ENCODE results near the gene KRT72. TPM values are rescaled to one million over a fixed set of nuclear protein-coding genes. Genes with fewer than 3 reads are reported as not detected.
A peak's percentile ranks its signal among the peaks of the same experiment; 100 is the strongest.

The KRT72 gene
- total RNA-seq, 1 donor from 2014 or later = not detected

DNA sequence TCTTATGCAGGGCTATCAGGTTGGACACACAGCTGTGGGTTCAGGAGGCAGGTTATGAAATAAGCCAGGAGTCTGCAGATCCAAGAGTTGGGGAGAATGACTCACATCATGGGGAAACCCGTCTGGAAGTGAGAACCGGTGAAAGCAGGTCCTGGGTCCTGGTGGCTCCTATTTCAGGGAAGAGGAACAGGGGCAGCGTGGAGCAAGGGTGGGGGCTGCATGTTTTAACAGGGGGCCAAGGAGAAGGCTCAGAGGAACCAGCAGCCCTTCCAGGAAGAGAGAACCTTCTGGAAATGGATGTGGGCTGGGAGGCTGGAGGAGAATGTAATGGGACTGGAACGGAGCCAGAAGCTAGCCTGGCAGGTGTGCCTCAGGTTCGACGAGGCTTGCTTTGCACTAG, 19.8 kb downstream of the KRT72 start:
- H3K27me3 ChIP-seq = no peaks in the 10 kb centered on the region
- TF ChIP-seq, protein P1, sequence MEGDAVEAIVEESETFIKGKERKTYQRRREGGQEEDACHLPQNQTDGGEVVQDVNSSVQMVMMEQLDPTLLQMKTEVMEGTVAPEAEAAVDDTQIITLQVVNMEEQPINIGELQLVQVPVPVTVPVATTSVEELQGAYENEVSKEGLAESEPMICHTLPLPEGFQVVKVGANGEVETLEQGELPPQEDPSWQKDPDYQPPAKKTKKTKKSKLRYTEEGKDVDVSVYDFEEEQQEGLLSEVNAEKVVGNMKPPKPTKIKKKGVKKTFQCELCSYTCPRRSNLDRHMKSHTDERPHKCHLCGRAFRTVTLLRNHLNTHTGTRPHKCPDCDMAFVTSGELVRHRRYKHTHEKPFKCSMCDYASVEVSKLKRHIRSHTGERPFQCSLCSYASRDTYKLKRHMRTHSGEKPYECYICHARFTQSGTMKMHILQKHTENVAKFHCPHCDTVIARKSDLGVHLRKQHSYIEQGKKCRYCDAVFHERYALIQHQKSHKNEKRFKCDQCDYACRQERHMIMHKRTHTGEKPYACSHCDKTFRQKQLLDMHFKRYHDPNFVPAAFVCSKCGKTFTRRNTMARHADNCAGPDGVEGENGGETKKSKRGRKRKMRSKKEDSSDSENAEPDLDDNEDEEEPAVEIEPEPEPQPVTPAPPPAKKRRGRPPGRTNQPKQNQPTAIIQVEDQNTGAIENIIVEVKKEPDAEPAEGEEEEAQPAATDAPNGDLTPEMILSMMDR (IDR thresholded peaks at IDR 0.05) = no peak
- ATAC-seq (no peak), DNase-seq (peak; percentile 30)
- no peaks in the 10 kb centered on the region for H3K36me3 ChIP-seq
- no peak overlapping the region for H3K27ac ChIP-seq
- intact Hi-C loops (cut with DNase I) = no loop called here
- no peaks in the 10 kb centered on the region for H3K9me3 ChIP-seq
- no peak overlapping the region for H3K4me3 ChIP-seq
- no peaks in the 10 kb centered on the region for H3K4me1 ChIP-seq

DNA sequence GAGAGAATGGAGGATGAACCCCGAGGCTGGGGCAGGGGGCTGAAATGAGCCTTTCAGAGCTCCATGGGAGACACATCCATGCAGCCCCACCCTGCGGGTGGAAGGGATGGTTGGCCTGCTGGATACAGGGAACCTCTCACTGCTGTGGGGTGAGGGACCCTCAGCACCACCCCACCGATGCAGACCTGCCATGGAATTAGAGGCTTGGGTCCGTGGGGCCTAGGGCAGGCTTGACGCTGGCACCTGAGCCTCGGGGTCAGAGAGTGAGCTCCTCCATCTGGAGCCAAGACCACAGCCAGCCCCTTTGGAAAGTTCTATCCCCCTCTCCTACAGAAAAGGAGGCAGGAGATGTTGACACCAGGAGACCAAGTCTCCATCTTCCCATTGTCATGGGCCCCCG, 20.2 kb downstream of the KRT72 start:
- no peak overlapping the region for H3K4me3 ChIP-seq
- ATAC-seq (no peak), DNase-seq (peak; percentile 32)
- no peaks in the 10 kb centered on the region for H3K27me3 ChIP-seq
- H3K27ac ChIP-seq = no peak overlapping the region
- H3K4me1 ChIP-seq = no peaks in the 10 kb centered on the region
- TF ChIP-seq, protein P1 (IDR thresholded peaks at IDR 0.05) = no peak
- H3K36me3 ChIP-seq = no peaks in the 10 kb centered on the region
- no peaks in the 10 kb centered on the region for H3K9me3 ChIP-seq
- intact Hi-C loops (cut with DNase I) = no loop called here

DNA sequence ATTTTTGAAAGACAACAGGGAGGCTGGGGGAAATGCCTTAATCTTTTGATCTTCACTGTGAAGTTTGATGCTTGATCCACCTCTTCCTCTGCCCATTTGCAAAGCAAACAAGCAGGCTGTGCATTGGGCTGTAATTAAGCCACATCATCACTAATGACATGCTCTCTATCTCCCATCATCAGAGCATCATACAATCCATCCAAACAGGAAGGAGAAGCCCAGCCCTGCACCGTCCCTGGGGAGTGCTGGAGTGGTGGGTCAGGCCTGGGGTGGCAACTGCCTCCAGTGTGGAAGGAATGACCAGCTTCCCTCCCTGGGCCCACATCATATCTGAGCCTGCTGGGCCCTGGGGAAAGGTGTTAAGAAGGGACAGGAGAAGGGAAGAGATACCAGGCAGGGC, 20.8 kb downstream of the KRT72 start:
- ATAC-seq (no peak), DNase-seq (peak; percentile 46)
- Histone ChIP-seq H3K9me3 (no peaks in the 10 kb centered on the region), H3K4me1 (no peaks in the 10 kb centered on the region), H3K27ac (no peak overlapping the region), H3K27me3 (no peaks in the 10 kb centered on the region), H3K4me3 (no peak overlapping the region), H3K36me3 (no peaks in the 10 kb centered on the region)
- intact Hi-C loops (cut with DNase I) = no loop called here
- TF ChIP-seq, protein P1 (IDR thresholded peaks at IDR 0.05) = no peak

DNA sequence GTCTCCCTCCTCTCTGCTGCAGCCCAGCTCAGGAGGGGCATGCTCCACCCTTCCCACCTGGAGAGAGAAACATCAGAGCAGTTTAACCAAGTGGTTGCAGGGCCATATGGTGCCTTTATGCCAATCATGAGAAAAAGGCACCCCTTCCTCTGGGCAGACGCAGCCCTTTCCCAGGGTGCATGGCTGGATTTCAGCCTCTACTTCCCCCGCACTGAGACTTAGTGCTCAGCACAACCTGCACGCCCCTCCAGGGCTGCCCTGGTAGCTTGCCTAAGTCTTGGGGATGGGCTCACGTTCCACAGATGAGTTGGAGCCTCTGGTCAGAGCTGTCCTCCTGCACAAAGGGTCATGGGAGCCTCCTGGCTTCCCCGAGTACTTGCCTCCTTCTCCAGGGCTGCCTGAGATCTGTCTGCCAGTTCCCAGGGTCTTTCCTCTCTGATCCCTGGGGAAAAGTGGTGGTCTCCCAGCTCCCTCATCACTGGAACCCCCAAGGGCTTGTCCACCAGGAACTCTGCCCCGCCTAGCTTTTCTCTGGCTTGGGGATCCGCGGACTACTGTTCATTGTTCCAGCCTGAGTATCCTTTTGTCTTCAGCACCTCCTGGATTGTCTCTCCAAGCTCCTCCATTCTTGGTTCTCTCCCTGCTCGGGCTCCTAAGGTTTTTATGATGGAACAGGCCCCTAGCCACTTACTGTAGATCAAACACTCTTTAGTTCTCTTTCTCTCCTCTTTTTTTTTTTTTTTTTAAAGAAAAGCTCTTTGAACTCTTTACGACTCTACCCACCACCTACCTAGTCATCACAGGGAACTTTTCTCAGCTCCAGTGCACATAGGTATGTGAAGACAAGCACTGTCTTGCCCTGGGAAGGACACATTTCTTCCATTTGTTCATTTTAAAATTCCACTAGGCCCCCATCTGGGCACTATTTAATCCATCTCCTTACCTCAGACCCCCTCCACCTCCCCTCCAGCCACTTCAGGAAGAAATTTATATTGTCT, 21.5 kb downstream of the KRT72 start:
- no peaks in the 10 kb centered on the region for H3K27me3 ChIP-seq
- no peaks in the 10 kb centered on the region for H3K4me1 ChIP-seq
- no peak overlapping the region for H3K27ac ChIP-seq
- TF ChIP-seq, protein P1 (IDR thresholded peaks at IDR 0.05) = no peak
- H3K4me3 ChIP-seq = no peak overlapping the region
- intact Hi-C loops (cut with DNase I) = no loop called here
- DNase-seq (peak; percentile 26), ATAC-seq (no peak)
- no peaks in the 10 kb centered on the region for H3K9me3 ChIP-seq
- no peaks in the 10 kb centered on the region for H3K36me3 ChIP-seq

DNA sequence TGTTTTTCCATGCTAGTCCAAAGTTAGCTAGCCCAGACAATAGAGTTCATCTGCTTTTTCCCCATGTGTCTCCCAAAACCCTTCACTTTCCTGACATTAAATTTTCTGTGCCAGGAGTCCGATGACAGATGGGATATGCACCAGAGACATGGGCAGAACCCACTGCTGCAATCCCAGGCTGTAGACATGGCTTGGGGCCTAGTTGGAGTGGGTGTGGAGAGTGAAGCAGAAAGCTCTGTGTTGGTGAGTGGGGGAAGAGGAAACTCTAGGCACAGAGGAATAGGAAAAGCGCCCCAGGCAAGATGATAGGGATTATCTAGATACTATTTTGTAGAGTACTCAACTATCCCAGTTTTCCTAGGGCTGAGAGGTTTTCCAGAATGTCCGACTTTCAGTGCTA, 22.8 kb downstream of the KRT72 start:
- DNase-seq (no peak), ATAC-seq (no peak)
- no peak overlapping the region for H3K4me3 ChIP-seq
- H3K4me1 ChIP-seq = no peaks in the 10 kb centered on the region
- no peaks in the 10 kb centered on the region for H3K27me3 ChIP-seq
- no peaks in the 10 kb centered on the region for H3K9me3 ChIP-seq
- TF ChIP-seq, protein P1 (IDR thresholded peaks at IDR 0.05) = no peak
- no peak overlapping the region for H3K27ac ChIP-seq
- intact Hi-C loops (cut with DNase I) = no loop called here
- H3K36me3 ChIP-seq = no peaks in the 10 kb centered on the region
